CMK (cell line): ENCODE measurements around the gene HFE.
"Not testable (repeated sequence)": the region's sequence is repeated elsewhere in the genome, so short reads cannot be mapped to it uniquely, and the experiment has no call there.

ENCODE experiments used
- DNase-seq: peaks from one replicate; pipeline ENCODE4 v3.0.0-alpha.2; 2010; ENCODE audit warnings: low read depth

The HFE gene

GRCh38 chr6:26087284-26088115 is at the start of gene HFE:
Gene HFE, plus strand, starts transcription at chr6:26087429. Its CDS starts 12 bp downstream, at chr6:26087441.
- DNase-seq = no peak

DNA sequence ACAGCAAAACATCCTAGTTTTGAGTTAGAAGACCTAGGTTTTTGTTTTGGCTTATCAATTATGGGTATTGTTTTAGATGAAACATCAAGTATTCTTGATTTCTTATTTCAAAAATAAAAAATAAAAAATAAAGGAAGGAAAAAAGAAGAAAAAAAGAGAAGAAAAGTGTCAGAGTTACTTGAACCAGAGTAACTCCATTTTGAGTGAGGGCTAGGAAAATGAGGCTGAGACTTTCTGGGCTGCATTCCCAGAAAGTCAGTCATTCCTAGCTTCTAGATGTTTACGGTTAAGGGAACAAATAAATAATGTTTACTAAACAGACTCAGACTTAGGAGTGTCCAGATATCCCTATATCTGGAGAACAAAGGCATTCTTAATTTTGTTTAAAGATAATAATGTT is 45.3 kb upstream of the HFE start:
- no peak for DNase-seq

- peak; percentile 76 for DNase-seq
Observed at GRCh38 chr6:26043384-26044139, 43.7 kb upstream of the HFE start.

- DNase-seq = no peak
Observed at GRCh38 chr6:26044140-26045064, 42.8 kb upstream of the HFE start.

- no peak for DNase-seq
Observed at GRCh38 chr6:26045065-26045927, 41.9 kb upstream of the HFE start.

GRCh38 chr6:26045928-26046368 is 41.3 kb upstream of the HFE start:
- no peak for DNase-seq

GRCh38 chr6:26047329-26047728 is 39.9 kb upstream of the HFE start:
- not testable (repeated sequence) for DNase-seq

DNA sequence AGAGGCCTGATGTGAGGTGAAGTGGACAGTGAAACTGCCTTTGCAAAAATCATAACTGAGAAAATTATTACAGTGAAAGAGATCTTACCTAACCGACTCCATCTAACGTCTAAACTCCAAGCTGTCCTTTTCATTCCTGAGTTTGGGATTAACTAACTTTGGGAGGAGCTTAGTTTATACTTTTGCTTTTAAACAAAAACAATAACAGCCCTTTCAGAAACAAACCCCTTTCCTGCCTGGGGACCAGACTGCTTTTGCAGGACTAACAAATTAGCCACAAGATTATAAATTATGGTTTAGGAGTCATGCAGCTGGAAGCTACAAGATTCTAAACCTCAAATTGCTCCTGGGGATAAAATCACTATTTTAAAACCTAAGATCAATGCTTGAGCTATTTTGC is 38.6 kb upstream of the HFE start:
- no peak for DNase-seq

DNA sequence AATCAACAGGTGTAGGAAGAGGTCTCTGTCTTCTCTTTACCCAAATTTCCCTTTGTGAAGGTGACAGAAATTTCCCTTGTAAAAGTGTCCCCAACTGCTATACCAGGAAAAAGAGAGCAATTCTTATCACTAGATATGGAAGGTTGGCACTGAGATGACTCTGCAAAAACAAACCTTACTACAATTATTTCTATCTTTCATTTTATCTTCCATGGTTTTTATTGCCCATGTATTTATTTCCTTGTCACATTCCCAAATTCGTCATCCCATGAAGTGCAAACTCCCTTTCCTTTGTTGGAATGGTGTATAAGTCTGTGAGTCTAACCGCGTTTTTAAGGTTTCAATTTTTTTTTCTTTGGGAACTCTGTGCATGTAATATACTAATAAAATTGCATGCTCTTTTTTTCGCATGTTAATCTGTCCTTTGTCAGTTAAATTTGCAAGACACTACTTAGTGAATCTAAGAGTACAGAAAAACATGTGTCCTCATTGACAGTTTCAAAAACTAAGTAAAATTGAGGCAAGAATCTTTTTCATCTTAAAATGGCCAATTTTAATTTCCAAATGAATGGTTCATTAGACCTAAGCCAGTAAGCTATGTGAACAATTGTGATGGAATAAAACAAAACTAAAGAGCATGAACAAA is 35.4 kb upstream of the HFE start:
- no peak for DNase-seq

DNA sequence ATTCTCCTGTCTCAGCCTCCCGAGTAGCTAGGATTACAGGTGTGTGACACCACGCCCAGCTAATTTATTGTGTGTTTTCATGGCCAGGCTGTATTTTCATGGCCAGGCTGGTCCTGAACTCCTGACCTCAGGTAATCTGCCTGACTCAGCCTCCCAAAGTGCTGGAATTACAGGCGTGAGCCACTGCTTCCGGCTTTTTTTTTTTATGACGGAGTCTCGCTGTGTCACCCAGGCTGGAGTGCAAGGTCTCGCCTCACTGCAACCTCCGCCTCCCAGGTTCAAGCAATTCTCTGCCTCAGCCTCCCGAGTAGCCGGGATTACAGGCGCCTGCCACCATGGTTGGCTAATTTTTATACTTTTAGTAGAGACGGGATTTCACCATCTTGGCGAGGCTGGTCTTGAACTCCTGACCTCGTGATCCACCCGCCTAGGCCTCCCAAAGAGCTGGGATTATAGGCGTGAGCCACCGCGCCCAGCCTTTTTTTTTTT is 34.4 kb upstream of the HFE start:
- DNase-seq = not testable (repeated sequence)

GRCh38 chr6:26053992-26054780 is 33.0 kb upstream of the HFE start:
- DNase-seq = no peak

GRCh38 chr6:26054781-26055718 is 32.2 kb upstream of the HFE start:
- DNase-seq = peak; percentile 85

GRCh38 chr6:26055719-26056582 is 31.3 kb upstream of the HFE start:
- DNase-seq = no peak

DNA sequence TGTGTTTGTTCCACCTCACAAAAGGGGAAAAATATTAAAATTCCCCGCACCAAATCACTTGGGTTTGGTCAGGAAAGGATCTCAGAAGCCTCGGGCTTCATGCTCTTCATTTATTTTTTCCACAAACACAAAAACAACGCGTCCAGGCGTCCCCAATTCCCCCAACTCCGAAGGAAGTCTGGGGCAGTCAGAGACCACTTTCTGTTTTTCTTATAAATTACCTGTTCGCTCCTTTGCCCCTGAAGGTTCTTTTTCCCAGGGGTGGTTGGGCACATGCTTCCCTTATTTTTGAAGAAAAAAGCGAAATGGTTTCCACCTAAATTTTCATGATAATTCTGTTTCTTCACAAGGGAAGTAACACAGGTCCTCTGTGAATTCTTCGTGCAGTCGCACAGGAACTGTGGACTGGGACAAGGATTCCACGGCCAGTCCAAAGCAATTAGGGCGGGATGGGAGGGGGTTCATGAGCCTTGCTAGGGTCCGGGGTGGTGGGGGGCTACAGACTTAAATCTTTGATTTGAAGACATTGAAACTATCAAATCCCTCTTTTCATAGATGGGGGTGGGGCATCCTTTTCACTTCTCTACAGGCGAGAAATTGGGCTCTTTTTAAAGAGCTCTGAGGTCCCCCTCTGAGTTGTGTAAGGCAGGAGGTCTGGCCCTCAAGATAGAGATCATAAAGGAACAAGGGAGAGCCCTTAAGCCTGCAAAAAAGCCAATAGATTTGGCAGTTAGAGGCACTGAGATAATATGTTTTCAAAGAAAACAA is 30.5 kb upstream of the HFE start:
- DNase-seq = no peak

- no peak for DNase-seq
Observed at GRCh38 chr6:26057899-26058298, 29.3 kb upstream of the HFE start.

GRCh38 chr6:26058477-26059033 is 28.7 kb upstream of the HFE start:
- DNase-seq = not testable (repeated sequence)
